Kidney capillary endothelial cell (primary cell): Measurements from ENCODE around the gene CDH5.

Experiments used
- DNase-seq: peaks from one replicate; pipeline ENCODE4 v3.0.0-alpha.2; 2018; ENCODE audit warnings: low spot score

CDH5 gene

DNA sequence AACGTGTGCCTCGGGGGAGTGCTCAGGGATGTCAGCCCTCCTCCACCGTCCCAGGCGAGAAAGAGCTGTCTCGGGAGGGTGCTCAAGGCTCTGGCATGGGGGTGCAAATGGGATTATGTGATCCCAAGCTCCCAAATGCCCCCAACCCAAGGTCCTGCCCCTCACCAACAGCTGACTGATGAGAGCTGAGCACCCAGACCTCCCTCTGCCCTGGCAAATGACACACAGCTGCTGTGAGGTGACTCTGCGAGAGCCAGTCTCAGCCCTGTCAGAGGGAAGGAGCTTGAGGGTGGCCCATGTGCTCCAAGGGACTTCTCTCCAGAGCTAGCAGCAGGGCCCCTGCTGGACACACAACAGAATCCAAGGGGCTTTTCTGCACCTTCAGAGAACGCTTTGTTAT, 7.7 kb downstream of the CDH5 start:
- no peak for DNase-seq

DNA sequence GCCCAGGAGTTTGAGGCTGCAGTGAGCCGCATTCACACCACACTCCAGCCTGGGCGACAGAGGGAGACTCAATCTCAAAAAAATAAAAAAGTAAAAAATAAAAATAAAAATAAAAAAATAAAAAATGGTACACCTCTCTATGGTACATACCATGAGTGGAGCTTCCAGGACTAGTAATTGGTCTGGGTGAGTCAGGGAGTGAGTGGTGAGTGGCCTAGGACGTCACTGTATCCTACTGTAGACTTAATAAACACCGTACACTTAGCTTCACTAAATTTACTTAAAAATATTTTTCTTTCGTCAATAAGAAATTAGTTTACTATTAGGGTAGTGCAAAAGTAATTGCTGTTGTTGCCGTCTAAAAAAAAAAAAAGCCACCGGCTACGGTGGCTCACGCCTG, 9.0 kb downstream of the CDH5 start:
- DNase-seq = no peak

DNA sequence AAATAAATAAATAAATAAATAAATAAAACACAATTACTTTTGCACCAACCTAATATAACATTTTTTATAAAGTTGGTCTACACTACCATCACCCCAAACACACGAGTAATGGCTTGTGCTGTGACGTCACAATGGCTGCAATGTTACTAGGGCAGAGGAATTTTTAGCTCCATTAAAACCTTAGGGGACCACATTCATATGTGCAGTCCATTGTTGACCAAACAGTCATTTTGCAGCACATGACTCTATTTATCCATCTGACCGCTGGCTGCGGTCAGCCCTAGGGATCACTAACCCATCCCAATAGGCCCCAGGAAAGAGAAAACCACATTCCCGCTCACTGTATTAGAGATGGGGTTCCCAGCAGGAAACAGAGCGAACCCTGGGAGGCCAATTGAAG, 9.6 kb downstream of the CDH5 start:
- DNase-seq = no peak

DNA sequence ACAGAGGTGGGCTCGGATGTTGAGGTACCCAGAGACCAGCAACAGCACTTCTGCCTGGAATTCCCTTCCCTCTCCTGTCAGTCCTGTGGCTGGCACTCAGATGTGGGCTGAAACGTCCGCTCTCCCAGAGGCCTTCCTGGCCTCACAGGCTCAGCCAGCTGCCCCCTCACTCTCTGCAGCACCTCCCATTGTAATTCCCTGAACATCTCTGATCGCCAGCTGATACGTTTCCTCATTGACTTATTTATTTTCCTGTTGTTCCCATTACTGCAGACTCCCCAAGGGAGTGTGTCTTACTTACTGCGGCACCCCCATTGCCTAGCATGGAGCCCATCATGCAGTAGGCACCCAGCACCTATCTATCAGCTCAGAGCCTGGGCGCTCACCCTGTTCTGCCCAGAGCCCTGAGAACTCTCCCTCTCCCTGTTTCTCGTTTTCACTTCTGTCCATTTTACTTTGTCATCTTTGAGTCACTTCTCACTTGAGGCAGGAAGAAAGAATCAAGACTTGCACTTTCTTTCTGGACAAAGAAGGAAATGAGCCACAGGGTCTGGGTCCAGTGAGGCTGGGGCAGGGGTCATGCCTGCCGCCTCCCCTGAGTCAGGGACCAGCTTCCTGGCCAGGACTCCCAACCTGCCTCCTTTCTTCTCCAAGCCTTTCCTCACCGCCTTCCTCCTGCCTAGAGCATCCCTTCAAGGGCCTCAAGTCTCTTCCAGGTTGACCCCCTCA, 10.2 kb downstream of the CDH5 start:
- peak; percentile 92 for DNase-seq

DNA sequence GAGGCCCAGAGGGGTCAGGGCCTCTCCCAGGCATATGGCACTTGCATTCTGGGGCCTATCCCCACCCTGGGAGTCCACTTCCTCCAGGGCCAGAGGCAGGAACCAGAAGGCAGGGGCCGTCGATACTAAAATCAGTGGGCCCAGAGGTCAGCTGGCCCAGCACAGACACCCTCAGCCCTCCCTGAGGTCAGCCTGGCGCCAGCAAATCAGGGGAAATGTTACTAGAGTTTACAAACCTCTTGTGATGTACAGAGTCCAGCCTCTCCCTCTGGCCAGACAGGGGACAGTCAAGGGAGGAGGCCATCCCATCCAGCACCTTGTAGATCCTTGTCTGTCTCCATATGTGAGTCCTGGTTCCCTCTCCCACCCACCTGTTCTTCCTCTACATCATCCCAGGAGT, 10.8 kb downstream of the CDH5 start:
- DNase-seq = no peak

DNA sequence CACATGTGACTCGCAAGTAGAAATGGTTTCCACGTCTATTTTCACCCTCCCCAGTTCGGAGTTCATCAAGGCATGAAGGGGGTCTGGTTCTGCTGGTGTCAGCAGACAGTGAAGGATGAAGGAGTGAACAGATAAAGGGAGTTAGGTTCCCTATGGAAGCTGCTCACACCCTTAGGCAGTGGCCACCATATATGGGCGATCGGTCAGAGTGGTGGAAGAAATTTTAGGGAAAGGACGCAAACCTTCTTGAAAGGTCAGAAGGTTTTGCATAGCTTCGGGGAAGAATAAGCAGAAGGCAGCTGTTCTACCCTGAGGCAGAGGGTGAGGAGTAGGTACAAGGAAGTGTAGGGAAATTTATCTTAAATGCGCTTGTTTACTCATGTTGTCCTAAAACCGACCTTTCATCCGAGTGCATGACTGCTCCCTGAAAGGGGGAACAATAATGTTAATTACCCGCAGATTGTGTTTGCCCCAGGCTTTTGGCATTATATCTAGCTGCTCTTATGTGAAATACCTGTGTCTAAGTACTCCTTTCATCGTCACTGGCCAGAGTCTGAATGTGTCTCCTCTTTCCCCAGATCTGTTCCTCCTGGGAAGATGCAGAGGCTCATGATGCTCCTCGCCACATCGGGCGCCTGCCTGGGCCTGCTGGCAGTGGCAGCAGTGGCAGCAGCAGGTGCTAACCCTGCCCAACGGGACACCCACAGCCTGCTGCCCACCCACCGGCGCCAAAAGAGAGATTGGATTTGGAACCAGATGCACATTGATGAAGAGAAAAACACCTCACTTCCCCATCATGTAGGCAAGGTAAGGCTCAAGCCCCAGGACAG, 12.5 kb downstream of the CDH5 start:
- no peak for DNase-seq

DNA sequence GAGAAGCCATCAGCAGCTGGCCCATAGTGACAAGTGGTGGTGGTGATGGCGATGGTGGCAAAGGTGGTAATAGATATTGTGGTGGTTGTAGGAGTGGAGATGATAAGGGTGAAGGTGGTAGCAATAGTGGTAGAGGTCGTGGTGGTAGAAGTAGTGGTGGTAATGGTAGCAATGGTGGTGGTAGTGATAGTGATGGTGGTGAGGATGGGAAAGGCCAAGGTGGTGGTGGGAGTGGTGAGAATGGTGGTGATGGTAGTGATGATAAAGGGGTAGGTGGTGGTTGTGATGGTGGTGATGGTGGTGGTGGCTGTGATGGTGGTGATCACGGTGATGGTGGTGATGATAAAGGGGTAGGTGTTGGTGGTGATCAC, 13.1 kb downstream of the CDH5 start:
- DNase-seq = no peak

DNA sequence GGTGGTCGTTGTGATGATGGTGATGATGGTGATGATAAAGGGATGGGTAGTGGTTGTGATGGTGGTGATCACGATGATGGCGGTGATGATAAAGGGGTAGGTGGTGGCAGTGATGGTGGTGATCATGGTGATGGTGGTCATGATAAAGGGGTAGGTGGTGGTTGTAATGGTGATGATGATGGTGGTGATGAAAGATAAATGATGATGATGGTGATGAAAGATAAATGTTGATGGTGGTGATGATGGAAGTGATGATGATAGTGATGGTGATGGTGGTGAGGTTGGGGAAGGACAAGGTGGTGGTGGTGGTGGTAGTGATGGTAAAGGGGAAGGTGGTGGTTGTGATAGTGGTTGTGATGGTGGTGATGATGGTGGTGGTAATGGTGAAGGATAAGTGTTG, 13.9 kb downstream of the CDH5 start:
- DNase-seq = no peak

DNA sequence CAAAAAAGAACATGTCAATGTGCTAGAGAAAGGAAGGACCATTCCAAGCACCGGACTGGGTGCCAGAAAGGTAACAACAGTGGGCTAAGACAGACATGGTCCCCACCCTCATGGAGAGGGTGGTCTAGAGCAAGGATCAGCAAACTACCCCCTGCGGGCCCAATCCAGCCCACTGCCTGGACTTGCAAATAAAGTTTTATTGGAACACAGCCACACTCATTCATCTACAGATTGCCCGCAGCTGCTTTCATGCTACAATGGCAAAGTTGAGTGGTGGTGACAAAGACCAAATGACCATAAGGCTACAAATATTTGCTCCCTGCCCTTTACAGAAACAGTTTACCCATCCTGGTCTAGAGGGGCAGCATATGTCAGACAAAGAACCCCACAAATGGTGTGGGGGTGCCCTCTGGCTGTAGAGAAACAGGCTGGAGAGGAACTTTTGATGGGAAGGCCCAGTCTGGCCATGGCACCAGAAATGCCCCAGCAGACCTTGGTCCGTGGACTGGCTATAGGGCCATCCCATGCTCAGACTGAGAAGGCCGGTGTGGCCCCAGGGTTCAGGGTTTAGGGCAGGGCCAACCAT, 15.2 kb downstream of the CDH5 start:
- DNase-seq = no peak

DNA sequence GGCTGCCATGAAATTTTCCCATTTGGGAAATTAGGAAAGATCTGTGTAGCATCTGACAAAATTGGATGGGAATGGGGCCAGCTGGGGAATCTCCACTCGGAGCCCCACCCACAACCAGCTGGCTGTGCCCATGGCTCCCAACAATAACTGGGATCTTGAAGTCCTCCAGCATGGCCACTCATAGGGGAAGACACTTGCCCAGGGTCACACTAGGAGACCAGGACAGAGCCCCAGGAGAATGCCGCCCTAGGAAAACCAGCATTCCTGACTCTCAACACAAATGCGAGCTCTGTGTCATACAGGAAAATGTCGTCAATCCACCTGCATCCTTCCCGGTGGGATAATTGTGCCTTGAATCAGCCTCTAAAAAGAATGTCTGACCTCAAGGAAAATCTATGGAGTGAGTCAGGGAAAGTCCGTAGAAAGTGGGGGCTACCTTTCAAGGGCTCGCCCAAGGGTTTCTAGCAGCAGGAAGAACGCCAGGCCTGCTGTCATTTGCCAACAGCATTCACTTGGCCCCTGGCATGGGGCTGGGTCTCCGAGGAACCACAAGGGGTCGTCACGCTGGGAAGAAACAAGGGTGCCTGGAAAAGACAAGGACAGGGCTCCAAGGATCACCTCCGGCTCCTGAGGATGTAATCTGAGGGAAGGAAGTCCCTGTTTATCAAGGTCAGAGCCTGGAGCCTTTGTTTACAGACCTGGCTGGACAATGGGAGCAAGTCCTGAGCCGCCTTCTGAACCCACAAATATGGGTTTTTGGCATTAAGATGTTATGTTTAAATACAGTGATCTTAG, 15.9 kb downstream of the CDH5 start:
- peak; percentile 97 for DNase-seq

DNA sequence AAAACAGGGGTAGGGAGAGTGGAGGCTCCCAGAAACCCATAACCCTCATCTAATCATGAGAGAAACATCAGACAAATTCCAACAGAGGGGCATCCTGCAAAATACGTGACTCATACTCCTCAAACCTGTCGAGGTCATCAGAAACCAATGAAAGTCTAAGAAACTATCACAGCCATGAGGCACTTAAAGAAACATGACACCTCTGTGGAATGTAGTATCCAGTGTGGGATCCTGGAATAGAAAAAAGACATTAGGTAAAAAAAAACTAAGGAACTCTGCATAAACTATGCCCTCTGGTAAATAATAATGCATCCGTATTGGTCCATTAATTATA, 16.4 kb downstream of the CDH5 start:
- peak; percentile 89 for DNase-seq

DNA sequence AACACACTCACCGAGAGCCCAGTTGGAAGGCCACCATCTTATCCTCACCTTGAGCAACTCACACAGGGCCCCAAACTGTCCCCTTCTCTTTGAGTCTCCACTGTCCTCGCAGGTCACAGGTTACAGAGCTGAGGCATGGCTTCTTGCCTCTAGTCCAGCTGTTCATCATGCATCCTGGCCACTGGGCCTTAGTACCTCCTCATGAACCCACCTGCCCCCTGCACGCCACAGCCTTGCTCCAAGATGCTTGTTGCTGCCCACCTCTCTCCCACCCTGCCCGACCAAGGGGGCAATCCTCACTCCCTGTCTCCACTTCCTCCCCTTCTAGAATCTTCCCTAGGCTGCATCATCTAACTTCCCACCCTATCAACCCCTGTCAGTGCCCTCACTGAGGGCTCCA, 17.1 kb downstream of the CDH5 start:
- no peak for DNase-seq

DNA sequence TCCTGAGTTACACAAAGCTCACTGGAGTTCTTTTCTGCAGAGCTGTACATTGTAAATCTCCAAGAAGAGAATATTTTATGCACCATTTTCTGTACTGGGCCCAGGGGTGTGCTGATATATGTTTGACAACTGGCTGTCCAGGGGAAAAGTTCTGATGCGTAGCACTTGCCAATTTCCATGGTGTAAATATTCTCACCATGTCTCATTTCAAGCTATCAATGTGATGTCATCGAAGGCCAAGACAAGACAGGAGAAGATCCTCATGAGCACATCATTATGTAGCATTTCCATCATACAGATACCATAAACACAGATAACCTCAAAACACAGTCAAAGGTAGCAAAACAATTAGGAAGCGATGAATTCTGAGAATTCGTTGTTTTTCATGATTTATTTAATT, 18.9 kb downstream of the CDH5 start:
- DNase-seq = no peak

DNA sequence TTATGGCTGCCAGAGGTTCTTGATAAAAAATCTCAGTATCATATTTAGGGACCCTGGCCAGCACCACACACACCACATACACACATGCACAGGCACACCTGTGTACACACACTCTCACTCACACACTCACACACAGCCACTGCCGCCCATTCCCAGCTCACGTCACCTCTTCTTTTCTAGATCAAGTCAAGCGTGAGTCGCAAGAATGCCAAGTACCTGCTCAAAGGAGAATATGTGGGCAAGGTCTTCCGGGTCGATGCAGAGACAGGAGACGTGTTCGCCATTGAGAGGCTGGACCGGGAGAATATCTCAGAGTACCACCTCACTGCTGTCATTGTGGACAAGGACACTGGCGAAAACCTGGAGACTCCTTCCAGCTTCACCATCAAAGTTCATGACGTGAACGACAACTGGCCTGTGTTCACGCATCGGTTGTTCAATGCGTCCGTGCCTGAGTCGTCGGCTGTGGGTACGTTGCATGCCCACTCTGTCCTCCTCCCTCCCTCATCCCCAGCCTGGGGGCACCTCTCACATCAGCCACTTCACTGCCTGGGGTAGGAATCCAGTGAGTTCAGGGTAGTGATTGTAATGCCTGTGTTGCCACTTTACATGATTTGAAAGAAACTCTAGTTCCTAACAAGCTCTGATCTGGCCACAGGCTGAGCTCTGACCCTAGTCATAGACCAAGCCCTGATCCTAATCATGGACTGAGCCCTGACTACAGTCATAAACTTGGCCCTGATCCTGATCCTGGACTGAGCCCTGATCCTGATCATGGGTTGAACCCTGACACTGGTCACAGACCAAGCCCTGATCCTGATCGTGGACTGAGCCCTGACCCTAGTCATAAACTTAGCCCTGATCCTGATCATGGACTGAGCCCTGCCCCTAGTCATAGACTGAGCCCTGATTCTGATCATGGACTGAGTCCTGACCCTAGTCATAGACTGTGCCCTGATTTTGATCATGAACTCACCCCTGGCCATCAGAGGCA, 20.4 kb downstream of the CDH5 start:
- DNase-seq = no peak

DNA sequence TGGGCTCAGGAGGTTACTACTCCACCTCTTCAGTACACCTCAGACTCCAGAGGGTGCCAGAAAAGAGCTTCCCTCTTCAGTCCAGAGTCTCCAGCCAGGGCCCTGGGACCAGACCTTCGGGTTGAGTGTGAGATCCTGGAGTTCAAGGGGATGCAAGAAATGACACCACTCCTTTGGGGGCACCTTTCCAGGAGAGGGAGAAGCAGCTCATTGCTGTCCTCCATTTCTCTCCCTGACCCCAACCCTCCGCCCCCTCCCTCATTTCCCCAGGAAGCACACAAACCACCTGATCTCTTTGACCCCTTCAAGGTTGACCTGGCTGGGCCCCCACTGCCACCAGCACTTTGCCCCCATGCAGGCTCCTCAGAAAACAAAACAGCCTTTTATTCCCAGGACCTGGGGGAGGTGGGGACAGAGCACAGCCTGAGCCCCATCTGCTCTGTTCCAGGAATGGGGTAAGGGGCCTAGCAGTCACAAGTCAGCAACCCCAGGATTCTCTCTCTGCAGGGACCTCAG, 21.4 kb downstream of the CDH5 start:
- no peak for DNase-seq

DNA sequence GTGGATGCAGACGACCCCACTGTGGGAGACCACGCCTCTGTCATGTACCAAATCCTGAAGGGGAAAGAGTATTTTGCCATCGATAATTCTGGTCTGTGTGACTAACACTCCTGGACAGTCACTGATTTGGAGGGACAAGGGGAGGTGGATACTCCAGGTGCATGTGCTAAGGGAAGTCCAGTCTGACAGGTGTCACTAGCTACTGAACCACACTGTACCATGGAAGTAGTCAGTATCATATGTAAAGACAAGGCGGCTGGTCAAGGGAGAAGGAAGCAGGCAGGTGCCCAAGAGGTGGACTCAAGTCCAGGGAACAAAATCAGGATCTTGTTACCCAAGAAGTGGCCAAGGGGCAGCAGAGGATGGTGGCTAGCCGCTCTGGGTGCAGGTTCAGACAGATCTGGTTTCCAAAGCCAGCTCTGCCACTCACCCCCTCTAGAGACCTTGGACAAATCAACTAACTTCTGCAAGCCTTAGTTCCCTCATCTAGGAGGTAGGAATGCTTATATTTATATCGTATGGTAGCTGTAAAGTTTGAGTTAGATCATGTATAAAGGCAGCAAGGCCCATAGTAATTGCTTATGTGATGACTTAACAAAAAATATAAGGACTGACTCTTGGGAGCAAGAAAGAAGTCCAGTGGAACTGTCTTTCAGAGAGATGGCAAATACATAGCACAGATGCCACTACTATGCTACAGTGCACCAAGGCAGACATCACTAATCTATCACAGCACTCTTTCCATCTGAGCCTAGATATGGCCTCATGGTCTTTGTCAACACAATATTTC, 22.1 kb downstream of the CDH5 start:
- DNase-seq = no peak

DNA sequence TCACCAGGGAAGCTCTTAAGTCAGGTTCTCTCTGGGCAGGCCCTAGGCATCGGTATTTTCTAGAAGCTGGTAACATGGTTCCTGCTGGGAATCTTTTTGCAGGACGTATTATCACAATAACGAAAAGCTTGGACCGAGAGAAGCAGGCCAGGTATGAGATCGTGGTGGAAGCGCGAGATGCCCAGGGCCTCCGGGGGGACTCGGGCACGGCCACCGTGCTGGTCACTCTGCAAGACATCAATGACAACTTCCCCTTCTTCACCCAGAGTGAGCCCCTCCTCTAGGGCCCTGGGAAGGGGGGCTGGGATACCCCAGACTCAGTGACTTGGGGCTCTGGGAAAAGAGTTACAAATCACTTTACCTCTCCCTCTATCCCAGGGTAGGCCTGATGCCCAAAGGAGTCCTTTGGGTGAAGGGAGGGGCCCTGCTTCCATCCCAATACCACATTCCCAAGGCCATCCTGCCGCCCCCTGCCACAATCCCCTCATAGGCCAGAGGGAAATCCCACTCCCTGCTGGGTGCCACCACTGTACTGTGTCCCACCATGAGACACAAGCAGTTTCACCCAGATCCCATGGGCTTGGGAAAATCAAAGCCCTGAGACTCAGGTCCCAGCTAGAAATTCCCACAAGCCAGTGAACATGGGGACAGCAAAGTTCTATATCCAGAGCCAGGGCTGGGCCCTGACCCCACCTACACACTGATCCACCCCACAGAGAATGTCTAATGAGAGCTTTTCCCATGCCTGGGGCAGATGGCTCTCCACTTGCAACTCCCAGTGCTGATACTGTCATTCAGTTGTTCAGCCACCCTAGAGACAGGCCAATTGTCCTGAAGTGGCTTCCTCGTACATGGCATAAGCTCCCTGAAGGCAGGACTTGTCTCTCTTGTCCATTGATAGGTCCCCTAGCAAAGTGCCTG, 23.0 kb downstream of the CDH5 start:
- DNase-seq = no peak

DNA sequence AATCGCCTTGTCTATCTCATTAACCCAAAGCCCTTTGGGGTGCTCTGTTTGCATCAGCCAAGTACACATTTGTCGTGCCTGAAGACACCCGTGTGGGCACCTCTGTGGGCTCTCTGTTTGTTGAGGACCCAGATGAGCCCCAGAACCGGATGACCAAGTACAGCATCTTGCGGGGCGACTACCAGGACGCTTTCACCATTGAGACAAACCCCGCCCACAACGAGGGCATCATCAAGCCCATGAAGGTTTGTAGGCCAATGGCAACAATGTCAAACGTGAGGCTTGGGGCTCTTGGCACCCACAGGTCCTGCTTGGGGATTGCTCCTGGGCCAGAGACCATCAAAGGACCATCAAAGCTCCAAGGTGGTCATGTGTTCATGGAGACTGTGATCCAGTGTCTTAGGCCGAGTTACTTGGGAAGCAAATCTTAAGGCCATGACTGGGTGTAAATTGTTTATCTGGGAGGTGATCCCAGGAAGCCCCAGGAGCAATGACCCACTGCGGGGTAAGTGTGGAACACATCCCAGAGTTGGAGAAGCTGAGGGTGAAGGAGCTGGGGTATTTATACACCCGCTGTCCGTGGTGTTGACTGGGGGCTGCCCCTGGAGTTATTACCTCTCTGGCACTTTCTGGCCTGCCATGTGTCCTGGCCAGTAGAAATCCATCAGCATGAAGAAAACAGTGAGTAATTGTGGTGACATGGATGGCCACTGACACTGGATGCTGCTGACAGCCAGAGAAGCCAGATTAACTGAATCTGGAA, 24.0 kb downstream of the CDH5 start:
- DNase-seq = no peak
